Erythroblast (primary cell): ENCODE measurements around the gene SERPINF2.
"Not testable (repeated sequence)": the region's sequence is repeated elsewhere in the genome, so short reads cannot be mapped to it uniquely, and the experiment has no call there.

Experiments used
- DNase-seq, 2 experiments: peaks; one replicate each; lab custom pipeline; 2025; lab: John Stamatoyannopoulos, UW
- GATA1 ChIP-seq: IDR thresholded peaks from 2 replicates; pipeline ENCODE4 v1.6.1; 2011; ENCODE audit warnings: low read depth, mild to moderate bottlenecking, control low read depth, low read length, moderate library complexity
- POLR2A ChIP-seq: IDR thresholded peaks from 2 replicates; pipeline ENCODE4 v1.6.1; 2011; ENCODE audit warnings: mild to moderate bottlenecking, low read length

The SERPINF2 gene

GRCh38 chr17:1733759-1734158 is 8.9 kb upstream of the SERPINF2 start:
- no peak for TF ChIP-seq POLR2A
- no peak for TF ChIP-seq GATA1
- no peak for DNase-seq

- no peak for DNase-seq
- no peak for TF ChIP-seq GATA1
Observed at GRCh38 chr17:1735418-1735817, 7.3 kb upstream of the SERPINF2 start.

GRCh38 chr17:1735834-1736347 is 6.8 kb upstream of the SERPINF2 start:
- no peak for TF ChIP-seq GATA1
- DNase-seq = no peak

- DNase-seq = peak; percentile 58 to 72
- TF ChIP-seq POLR2A (no peak), GATA1 (no peak)
Observed at GRCh38 chr17:1736348-1737281, 6.1 kb upstream of the SERPINF2 start.

GRCh38 chr17:1737531-1738291 is 5.0 kb upstream of the SERPINF2 start:
- DNase-seq = no peak
- TF ChIP-seq POLR2A (no peak), GATA1 (no peak)

GRCh38 chr17:1741899-1742298 is 772 bp upstream of the SERPINF2 start:
- not testable (repeated sequence) for DNase-seq

GRCh38 chr17:1743088-1743439 is 393 bp downstream of the SERPINF2 start:
- TF ChIP-seq POLR2A = no peak
- TF ChIP-seq GATA1 = no peak
- no peak for DNase-seq

- no peak for TF ChIP-seq POLR2A
- TF ChIP-seq GATA1 = no peak
- no peak for DNase-seq
Observed at GRCh38 chr17:1744551-1745512, 2.2 kb downstream of the SERPINF2 start.

- no peak for TF ChIP-seq POLR2A
- no peak for TF ChIP-seq GATA1
- DNase-seq = no peak
Observed at GRCh38 chr17:1745513-1746020, 2.9 kb downstream of the SERPINF2 start.

GRCh38 chr17:1746975-1747543 is 4.4 kb downstream of the SERPINF2 start:
- no peak for DNase-seq
- TF ChIP-seq POLR2A (no peak), GATA1 (no peak)

GRCh38 chr17:1750628-1751027 is 8.0 kb downstream of the SERPINF2 start:
- TF ChIP-seq GATA1 (no peak), POLR2A (no peak)
- DNase-seq = no peak

- TF ChIP-seq POLR2A (no peak), GATA1 (no peak)
- DNase-seq = no peak
Observed at GRCh38 chr17:1752425-1753262, 10.0 kb downstream of the SERPINF2 start.
